Fibroblast of villous mesenchyme (primary cell): ENCODE data around the gene ICAM2. TPM values are rescaled to one million over a fixed set of nuclear protein-coding genes. Genes with fewer than 3 reads are reported as not detected.
A peak's percentile ranks its signal among the peaks of the same experiment; 100 is the strongest.

ENCODE experiments used
- DNase-seq: peaks from one replicate; pipeline ENCODE4 v3.0.0-alpha.2; 2010; ENCODE audit warnings: low read depth
- H3K4me3 ChIP-seq: 2 replicates; pipeline ENCODE4 v1.5.1; 2011; ENCODE audit warnings: low read depth, mild to moderate bottlenecking, low read length
- total RNA-seq: library from RNA; depleted of rRNA; stranded (reverse); fragments of >200 nt; gene quantifications from 2 replicates; pipeline ENCODE4 v1.2.3, GENCODE V29; 2012
- TF ChIP-seq, protein P1 (sequence below): IDR thresholded peaks from 2 replicates; pipeline ENCODE4 v1.5.1; 2012; ENCODE audit warnings: low read depth, mild to moderate bottlenecking, low read length; ENCODE audit not compliant: insufficient read depth

ICAM2 gene
- total RNA-seq, 1 donor: 1.7 TPM

DNA sequence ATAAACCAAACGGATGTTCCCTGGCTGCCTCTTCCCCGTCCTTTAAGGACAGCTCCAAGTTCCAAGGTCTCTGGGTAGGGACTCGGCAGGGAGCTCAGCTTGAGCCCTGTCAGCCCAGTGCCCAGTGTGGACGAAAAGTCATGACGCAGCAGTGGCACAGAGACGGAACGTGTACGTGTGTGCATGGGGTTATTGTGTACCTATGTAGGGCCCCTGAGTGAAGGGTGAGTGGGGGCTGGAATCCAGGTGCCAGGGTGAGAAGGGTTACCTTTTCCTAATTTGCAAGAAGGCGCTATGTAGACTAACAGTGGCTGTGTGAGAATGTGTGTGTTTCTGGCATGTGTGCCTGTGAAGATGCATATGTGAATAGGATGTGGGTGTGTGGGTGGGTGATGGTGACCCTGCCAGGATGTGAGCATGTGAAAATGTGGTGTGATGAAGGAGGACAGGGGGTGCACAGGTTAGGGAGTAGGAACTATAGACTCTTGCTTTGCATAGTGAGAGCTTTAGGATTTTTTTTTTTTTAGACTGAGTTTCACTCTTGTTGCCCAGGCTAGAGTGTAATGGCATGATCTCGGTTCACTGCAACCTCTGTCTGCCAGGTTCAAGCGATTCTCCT lies 53.7 kb downstream of the ICAM2 start:
- DNase-seq: no peak
- TF ChIP-seq, protein P1, sequence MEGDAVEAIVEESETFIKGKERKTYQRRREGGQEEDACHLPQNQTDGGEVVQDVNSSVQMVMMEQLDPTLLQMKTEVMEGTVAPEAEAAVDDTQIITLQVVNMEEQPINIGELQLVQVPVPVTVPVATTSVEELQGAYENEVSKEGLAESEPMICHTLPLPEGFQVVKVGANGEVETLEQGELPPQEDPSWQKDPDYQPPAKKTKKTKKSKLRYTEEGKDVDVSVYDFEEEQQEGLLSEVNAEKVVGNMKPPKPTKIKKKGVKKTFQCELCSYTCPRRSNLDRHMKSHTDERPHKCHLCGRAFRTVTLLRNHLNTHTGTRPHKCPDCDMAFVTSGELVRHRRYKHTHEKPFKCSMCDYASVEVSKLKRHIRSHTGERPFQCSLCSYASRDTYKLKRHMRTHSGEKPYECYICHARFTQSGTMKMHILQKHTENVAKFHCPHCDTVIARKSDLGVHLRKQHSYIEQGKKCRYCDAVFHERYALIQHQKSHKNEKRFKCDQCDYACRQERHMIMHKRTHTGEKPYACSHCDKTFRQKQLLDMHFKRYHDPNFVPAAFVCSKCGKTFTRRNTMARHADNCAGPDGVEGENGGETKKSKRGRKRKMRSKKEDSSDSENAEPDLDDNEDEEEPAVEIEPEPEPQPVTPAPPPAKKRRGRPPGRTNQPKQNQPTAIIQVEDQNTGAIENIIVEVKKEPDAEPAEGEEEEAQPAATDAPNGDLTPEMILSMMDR: no peak
- no peak overlapping the region for H3K4me3 ChIP-seq

DNA sequence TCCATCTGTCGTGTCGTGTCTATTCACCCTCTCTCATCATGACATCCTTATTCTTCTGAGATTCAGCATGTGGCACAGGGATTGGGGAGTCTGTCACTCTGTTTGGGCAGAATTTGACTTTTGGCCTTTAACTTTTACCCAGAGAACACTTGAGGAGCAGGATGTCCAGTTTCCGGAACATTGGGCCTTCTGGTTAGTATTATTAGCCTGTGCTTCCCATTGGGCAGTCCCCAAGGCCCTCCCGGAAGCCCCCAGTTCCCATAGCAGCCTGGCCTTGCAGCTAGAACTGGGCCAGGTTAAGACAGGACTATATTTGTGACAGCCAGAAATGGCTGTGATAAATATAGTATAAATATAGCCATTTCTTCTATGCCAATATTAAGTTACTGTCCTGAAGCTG lies 57.3 kb downstream of the ICAM2 start:
- no peak for DNase-seq
- TF ChIP-seq, protein P1: no peak
- H3K4me3 ChIP-seq: no peak overlapping the region

- DNase-seq: no peak
- H3K4me3 ChIP-seq: no peak overlapping the region
- TF ChIP-seq, protein P1: no peak
Measured at GRCh38 chr17:63962298-63962744, 58.1 kb downstream of the ICAM2 start.

- DNase-seq: peak; percentile 68
- TF ChIP-seq, protein P1: no peak
- H3K4me3 ChIP-seq: peak overlapping the region; percentile 12
Measured at GRCh38 chr17:63961355-63962212, 58.8 kb downstream of the ICAM2 start.

DNA sequence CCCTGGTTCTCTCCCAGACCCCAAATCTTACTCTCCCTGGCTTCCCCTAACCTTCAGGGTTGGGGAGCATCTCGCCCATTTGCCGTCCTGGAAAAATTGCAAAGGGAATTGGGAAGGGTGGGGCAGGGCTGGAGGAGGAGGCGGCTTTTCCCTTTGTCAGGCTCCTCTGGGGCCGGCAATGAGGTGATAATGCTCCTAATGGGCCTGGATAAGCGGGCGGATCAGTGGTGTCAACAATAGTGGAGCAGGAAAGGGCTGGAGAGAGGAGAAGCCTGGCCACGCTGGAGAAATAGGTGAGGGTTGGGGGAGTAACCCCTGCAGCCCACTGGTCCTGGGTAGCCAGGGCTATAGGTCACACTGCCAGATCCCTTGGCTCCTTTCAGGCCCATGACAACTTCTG lies 60.0 kb downstream of the ICAM2 start:
- no peak overlapping the region for H3K4me3 ChIP-seq
- TF ChIP-seq, protein P1: no peak
- no peak for DNase-seq

DNA sequence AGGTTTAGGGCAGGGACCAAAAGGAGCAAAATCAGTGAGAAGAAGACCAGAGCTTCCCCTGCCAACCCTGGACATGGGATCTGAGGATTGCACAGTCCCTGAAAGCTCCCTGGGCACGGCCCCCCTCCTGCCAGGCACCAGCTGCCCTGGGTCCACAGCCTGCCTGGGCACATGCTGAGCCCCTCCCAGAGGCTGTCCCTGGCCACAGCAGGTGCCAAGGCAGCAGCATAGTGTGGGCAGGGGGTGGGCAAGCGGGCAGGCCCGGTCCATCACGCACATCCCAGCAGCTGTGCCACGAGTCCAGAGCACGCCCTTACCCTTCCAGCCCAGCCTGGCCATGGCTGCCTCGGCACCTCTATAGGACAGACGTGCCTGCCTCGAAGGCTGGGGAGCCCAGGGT lies 60.4 kb downstream of the ICAM2 start:
- H3K4me3 ChIP-seq: no peak overlapping the region
- DNase-seq: no peak
- TF ChIP-seq, protein P1: no peak
